Endodermal cell (in vitro differentiated cells): ENCODE data around the gene DYRK3. TPM values are rescaled to one million over a fixed set of nuclear protein-coding genes. Genes with fewer than 3 reads are reported as not detected.

ENCODE experiments used
- DNase-seq: peaks from one replicate; pipeline ENCODE4 v3.0.0-alpha.2; 2017
- H3K27ac ChIP-seq: 2 replicates; pipeline ENCODE4 v1.5.1; 2013; ENCODE audit warnings: mild to moderate bottlenecking, low read depth, low read length, moderate library complexity
- H3K27me3 ChIP-seq: 2 replicates; pipeline ENCODE4 v1.6.1; 2013; ENCODE audit warnings: mild to moderate bottlenecking, low read length, moderate library complexity; ENCODE audit not compliant: insufficient read depth, control insufficient read depth, poor library complexity, severe bottlenecking
- H3K36me3 ChIP-seq: 2 replicates; pipeline ENCODE4 v1.7.0; 2013; ENCODE audit warnings: mild to moderate bottlenecking, low read length, moderate library complexity; ENCODE audit not compliant: control insufficient read depth, insufficient read depth
- H3K4me1 ChIP-seq: one replicate; pipeline ENCODE4 v1.7.0; 2013; ENCODE audit warnings: low read length; ENCODE audit not compliant: control insufficient read depth, insufficient read depth
- H3K4me3 ChIP-seq: 2 replicates; pipeline ENCODE4 v1.5.1; 2013; ENCODE audit warnings: mild to moderate bottlenecking, low read length, moderate library complexity
- H3K9ac ChIP-seq: 2 replicates; pipeline ENCODE4 v1.6.1; 2013; ENCODE audit warnings: mild to moderate bottlenecking, low read length, moderate library complexity; ENCODE audit not compliant: poor library complexity, severe bottlenecking; ENCODE audit errors: extremely low read depth
- H3K9me3 ChIP-seq: 2 replicates; pipeline ENCODE4 v1.6.1; 2013; ENCODE audit warnings: mild to moderate bottlenecking, low read length, moderate library complexity; ENCODE audit not compliant: control insufficient read depth
- H3K27ac Mint-ChIP-seq: 2 replicates; pipeline ENCODE4 v1.8.0; 2020; ENCODE audit warnings: mixed read lengths
- H3K27me3 Mint-ChIP-seq: 2 replicates; pipeline ENCODE4 v1.8.0; 2021; ENCODE audit warnings: mild to moderate bottlenecking, mixed read lengths; ENCODE audit not compliant: insufficient read depth
- H3K36me3 Mint-ChIP-seq: 2 replicates; pipeline ENCODE4 v1.8.0; 2020; ENCODE audit warnings: low read depth, mixed read lengths
- H3K4me1 Mint-ChIP-seq: 2 replicates; pipeline ENCODE4 v1.8.0; 2020; ENCODE audit warnings: mixed read lengths
- H3K4me3 Mint-ChIP-seq: 2 replicates; pipeline ENCODE4 v1.8.0; 2020; ENCODE audit warnings: mild to moderate bottlenecking, moderate library complexity, mixed read lengths
- H3K9me3 Mint-ChIP-seq: 2 replicates; pipeline ENCODE4 v1.8.0; 2020; ENCODE audit warnings: mild to moderate bottlenecking, mixed read lengths
- CTCF ChIP-seq: fragments of 200-600 bp; sonication (generic); conservative IDR thresholded peaks from 2 replicates; pipeline ENCODE4 v1.5.0; 2021; ENCODE audit warnings: antibody characterized with exemption, mild to moderate bottlenecking
- WGBS, 2 experiments: methylation state at CpG; one replicate each; pipeline versions ENCODE4 v1.1.5 to v1.1.7; 2013; ENCODE audit warnings: missing lambda C conversion rate in 2 of 2, mixed read lengths in 1 of 2; ENCODE audit not compliant: insufficient coverage in 1 of 2, insufficient read length in 1 of 2; 5-methylcytosine and 5-hydroxymethylcytosine counted together
- total RNA-seq, 2 donors: library from RNA; stranded (reverse); fragmentation: NEBNext Ultra II Directional in 1 of 2; extraction: Animal tissue kit (Norgen Biotek cat#: 25700) in 1 of 2; gene quantifications; 2 replicates in 1 of 2; 3 replicates in 1 of 2; pipeline ENCODE4 v1.2.1, GENCODE V29; 2021

Gene DYRK3
- total RNA-seq, 2 donors from 2014 or later, result 9.0 to 13.5 TPM

GRCh38 chr1:206674745-206675175 is 39.4 kb downstream of the DYRK3 start:
- no peaks in the 10 kb centered on the region for H3K9me3 Mint-ChIP-seq
- Histone ChIP-seq H3K27ac (no peak overlapping the region), H3K36me3 (no peaks in the 10 kb centered on the region), H3K4me1 (peaks cover 16% of the 10 kb centered on the region), H3K9ac (no peak overlapping the region), H3K4me3 (no peak overlapping the region), H3K27me3 (peaks cover 5% of the 10 kb centered on the region), H3K9me3 (no peaks in the 10 kb centered on the region)
- H3K27me3 Mint-ChIP-seq, result peaks cover 6% of the 10 kb centered on the region
- no peak for TF ChIP-seq CTCF
- DNase-seq, result no peak
- no peaks in the 10 kb centered on the region for H3K36me3 Mint-ChIP-seq
- no peak overlapping the region for H3K4me3 Mint-ChIP-seq
- H3K27ac Mint-ChIP-seq, result no peak overlapping the region
- H3K4me1 Mint-ChIP-seq, result peaks cover 6% of the 10 kb centered on the region
- 88 to 94% methylated on average over 1 of the region's 1 CpG for WGBS, 2 experiments

GRCh38 chr1:206676499-206676898 is 41.2 kb downstream of the DYRK3 start:
- no peak overlapping the region for H3K27ac Mint-ChIP-seq

GRCh38 chr1:206678490-206678889 is 43.2 kb downstream of the DYRK3 start:
- H3K9me3 ChIP-seq, result no peaks in the 10 kb centered on the region
- no peak for DNase-seq
- H3K9me3 Mint-ChIP-seq, result no peaks in the 10 kb centered on the region
- no peak for TF ChIP-seq CTCF
- peaks cover 35% of the 10 kb centered on the region for H3K27me3 Mint-ChIP-seq
- no peaks in the 10 kb centered on the region for H3K36me3 Mint-ChIP-seq
- no peaks in the 10 kb centered on the region for H3K4me1 Mint-ChIP-seq
- H3K36me3 ChIP-seq, result no peaks in the 10 kb centered on the region
- H3K4me1 ChIP-seq, result peaks cover 1% of the 10 kb centered on the region
- H3K4me3 ChIP-seq, result no peak overlapping the region
- H3K4me3 Mint-ChIP-seq, result no peak overlapping the region
- H3K27me3 ChIP-seq, result peaks cover 35% of the 10 kb centered on the region
- H3K27ac ChIP-seq, result no peak overlapping the region
- H3K27ac Mint-ChIP-seq, result no peak overlapping the region
- H3K9ac ChIP-seq, result no peak overlapping the region
- WGBS, 2 experiments, result 88 to 100% methylated on average over 3 of the region's 3 CpGs

More at GRCh38 chr1:206676499-206676898, 41.2 kb downstream of the DYRK3 start:
- H3K27me3 Mint-ChIP-seq, result peaks cover 18% of the 10 kb centered on the region
- no peak overlapping the region for H3K27ac ChIP-seq
- TF ChIP-seq CTCF, result no peak
- no peaks in the 10 kb centered on the region for H3K9me3 Mint-ChIP-seq
- no peak overlapping the region for H3K9ac ChIP-seq
- no peak overlapping the region for H3K4me3 Mint-ChIP-seq
- H3K36me3 ChIP-seq, result no peaks in the 10 kb centered on the region
- no peak overlapping the region for H3K4me3 ChIP-seq
- H3K36me3 Mint-ChIP-seq, result no peaks in the 10 kb centered on the region
- H3K4me1 ChIP-seq, result peaks cover 14% of the 10 kb centered on the region
- peaks cover 15% of the 10 kb centered on the region for H3K27me3 ChIP-seq
- no peak for DNase-seq
- no peaks in the 10 kb centered on the region for H3K9me3 ChIP-seq
- WGBS, 2 experiments, result 77 to 87% methylated on average over 2 of the region's 2 CpGs
- no peaks in the 10 kb centered on the region for H3K4me1 Mint-ChIP-seq
